ENCODE data around the gene PTPN21.

DNA sequence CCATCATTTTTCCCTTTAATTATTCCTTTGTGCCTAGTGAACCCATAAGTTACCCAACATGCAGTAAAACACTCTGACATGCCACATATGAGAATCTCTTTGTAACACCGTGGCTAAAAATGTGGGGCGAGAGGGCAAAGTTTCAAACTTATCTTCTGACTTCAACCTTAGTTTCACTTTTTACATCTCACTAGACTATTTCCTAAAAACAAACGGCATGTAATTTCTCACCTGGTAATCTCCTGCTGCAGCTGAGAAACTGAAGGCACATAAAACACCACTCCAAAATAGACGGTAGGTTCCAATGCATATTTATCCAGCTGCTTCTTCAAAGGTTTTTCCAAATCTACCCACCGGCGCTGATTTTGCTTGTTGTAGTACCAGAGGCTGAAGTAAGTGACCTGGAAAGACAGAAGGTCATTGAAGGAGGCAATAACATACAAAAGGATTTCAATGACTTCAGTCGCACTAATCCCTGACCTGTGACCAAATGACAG, 37.9 kb downstream of the PTPN21 start:
- TF ChIP-seq, protein P1, sequence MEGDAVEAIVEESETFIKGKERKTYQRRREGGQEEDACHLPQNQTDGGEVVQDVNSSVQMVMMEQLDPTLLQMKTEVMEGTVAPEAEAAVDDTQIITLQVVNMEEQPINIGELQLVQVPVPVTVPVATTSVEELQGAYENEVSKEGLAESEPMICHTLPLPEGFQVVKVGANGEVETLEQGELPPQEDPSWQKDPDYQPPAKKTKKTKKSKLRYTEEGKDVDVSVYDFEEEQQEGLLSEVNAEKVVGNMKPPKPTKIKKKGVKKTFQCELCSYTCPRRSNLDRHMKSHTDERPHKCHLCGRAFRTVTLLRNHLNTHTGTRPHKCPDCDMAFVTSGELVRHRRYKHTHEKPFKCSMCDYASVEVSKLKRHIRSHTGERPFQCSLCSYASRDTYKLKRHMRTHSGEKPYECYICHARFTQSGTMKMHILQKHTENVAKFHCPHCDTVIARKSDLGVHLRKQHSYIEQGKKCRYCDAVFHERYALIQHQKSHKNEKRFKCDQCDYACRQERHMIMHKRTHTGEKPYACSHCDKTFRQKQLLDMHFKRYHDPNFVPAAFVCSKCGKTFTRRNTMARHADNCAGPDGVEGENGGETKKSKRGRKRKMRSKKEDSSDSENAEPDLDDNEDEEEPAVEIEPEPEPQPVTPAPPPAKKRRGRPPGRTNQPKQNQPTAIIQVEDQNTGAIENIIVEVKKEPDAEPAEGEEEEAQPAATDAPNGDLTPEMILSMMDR (IDR thresholded peaks at IDR 0.05) = no peak
- TF ChIP-seq POLR2A (IDR thresholded peaks at IDR 0.05) = no peak
